22Rv1 (cell line): ENCODE measurements around the gene CELF2.

Experiments
- H3K27ac ChIP-seq: fragments of 450-650 bp; 2 replicates; pipeline ENCODE4 v1.5.1; 2017
- ZFX ChIP-seq: fragments of 450-650 bp; IDR thresholded peaks from 2 replicates; pipeline ENCODE4 v1.6.1; 2017; ENCODE audit warnings: antibody characterized with exemption, borderline replicate concordance
- TF ChIP-seq, protein P1 (sequence below): fragments of 450-650 bp; IDR thresholded peaks from 2 replicates; pipeline ENCODE4 v1.5.1; 2017; ENCODE audit warnings: mild to moderate bottlenecking

Gene CELF2

DNA sequence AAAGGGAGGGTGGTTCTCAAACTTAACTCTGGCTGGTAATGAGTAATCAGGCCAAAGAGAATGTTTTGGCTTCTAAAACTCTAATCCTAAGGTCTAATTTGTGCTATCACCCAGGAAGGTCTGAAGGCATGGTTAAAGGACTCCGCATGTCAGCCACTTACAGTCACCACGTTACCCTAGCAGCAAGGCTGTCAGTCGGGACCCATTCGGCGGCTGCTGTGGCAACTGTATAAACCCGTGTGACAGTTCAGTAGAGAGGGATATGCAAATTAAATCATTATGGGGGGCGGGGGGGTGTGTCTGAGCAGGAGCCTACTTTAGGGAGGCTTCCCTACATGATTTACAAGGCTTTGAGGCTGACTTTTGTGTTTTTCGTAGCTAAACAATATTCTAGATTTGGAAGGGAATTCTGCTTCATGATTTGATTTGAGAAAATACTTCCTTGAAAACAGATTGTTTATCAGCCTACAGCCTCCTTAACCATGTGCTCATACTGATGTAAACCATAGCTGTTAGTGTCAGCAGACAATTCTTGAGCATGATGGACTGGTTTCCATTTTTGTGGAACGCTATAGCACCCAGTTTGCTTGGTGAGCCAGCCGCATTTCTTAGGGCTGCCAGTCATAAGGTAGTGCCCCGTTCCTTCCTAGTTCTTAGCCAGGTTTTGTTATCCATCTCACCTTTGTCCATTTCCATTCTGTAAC is 309.4 kb downstream of the CELF2 start:
- H3K27ac ChIP-seq: no peak overlapping the region
- TF ChIP-seq ZFX: no peak
- TF ChIP-seq, protein P1, sequence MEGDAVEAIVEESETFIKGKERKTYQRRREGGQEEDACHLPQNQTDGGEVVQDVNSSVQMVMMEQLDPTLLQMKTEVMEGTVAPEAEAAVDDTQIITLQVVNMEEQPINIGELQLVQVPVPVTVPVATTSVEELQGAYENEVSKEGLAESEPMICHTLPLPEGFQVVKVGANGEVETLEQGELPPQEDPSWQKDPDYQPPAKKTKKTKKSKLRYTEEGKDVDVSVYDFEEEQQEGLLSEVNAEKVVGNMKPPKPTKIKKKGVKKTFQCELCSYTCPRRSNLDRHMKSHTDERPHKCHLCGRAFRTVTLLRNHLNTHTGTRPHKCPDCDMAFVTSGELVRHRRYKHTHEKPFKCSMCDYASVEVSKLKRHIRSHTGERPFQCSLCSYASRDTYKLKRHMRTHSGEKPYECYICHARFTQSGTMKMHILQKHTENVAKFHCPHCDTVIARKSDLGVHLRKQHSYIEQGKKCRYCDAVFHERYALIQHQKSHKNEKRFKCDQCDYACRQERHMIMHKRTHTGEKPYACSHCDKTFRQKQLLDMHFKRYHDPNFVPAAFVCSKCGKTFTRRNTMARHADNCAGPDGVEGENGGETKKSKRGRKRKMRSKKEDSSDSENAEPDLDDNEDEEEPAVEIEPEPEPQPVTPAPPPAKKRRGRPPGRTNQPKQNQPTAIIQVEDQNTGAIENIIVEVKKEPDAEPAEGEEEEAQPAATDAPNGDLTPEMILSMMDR: no peak

DNA sequence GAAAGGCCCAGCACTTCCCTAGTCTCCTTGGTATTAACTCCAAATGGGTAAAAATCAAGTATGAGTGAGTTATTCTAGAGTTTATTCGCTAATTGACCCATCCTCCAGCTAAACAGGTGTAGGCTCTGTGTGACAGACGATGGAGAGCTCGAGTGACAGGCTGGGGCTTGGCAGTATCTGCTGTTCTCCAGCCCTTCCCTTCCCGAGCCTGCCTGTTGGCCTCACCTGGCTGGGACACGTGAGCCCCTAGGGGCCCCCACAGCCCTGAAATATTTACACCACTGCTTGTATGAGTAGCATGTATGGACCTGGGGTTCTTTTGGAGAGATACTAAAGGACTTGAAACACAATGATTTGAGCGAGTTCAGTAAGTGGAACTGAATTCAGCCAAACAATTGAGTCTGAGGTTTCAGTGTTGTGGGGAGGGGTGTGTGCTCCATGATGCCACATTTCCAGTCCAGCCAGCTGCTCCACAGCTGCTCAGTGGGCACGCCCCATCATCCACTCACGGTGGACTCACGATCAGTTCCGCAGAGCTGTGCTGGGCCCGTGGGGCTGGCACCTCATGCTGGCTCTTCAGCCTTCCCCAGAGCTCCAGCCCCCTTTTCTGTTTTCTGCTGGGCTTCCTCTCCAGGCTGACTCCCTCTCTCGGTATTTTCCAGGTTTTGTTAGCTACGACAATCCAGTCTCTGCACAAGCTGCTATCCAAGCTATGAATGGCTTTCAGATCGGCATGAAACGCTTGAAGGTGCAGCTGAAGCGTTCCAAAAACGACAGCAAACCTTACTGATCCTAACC is 310.8 kb downstream of the CELF2 start:
- H3K27ac ChIP-seq: no peak overlapping the region
- TF ChIP-seq, protein P1: no peak
- no peak for TF ChIP-seq ZFX

DNA sequence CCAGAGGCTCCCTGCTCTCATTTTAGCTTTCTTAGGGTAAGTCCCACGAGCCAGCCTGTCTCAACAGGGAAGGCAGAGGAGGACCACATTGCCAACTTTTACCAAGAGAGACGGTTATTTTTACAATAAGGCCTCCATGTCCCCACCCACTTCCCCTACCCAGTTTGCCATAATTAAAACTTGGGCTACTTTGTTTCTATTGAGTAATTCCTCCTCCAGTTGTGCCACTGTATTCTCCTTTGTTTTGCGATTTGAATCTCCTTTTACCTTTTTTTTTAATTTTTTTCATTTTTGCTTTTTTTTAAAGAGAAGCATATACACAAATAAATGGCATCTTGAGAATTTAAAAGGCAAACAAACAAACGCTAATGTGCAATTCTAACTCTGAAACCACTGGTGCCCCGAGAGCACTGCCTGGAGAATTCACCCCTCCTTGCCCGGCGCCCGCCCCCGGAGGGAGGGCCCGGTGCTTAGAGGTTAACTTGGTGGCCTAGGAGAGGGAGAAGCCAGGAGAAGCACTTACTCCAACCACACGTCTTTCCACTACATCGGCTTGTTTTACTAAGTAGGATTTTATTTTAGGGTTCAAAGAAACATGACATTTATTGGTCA is 311.5 kb downstream of the CELF2 start:
- TF ChIP-seq ZFX: no peak
- no peak overlapping the region for H3K27ac ChIP-seq

DNA sequence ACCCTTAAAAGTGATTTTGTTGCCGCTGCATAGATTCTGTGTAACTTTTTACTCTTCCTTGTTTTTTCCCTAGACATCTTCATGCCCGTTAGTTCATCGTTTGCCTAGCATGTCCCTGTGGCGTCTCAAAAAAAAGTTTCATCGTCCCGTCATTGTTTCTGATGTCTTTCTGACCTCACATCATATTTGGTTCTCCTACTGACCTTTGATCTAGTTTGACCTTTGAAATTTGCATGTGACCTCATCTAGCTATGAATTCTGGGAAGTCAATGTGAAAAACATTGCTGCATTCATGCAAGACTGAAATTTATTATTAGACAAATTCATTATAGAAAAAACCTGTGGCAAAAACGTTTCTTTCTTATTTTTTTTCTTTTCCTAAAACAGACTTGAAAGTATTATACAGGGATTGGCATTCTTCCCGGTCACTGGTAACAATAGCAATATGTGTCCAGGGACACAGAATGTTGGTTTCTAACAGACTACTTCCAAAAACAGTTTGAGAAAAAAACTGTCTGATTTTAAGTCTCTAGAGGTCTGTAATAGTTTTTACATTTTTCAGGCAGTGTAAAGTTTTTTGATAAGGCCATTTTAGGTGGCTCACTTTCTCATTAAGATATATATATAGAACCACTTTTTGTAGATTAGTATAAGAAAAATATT is 312.8 kb downstream of the CELF2 start:
- no peak overlapping the region for H3K27ac ChIP-seq
- TF ChIP-seq, protein P1: no peak
- TF ChIP-seq ZFX: no peak

DNA sequence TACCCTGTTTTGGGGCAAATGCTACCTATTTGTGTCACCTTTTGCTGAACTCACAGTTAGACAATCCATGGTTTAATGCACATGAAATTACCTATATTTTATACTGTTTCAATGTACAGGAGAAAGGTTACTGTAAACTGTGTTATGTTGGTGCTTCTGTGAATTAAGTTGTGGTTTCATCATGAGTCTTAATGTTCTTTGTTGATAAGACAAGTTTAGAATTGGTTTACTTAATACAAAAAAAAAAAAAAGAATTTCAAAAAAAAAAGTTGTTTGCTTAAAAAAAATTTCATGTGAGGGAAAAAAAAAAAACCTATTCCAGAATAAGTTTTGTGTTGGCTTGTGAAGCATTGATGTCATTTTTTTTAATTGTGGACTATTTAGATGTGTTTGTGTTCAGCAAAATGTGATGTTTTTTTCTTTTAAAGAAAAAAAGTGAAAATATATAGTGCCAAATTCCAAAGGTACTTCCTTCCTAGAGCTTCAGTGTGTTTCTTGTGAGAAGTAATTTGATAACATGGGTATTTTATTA is 313.4 kb downstream of the CELF2 start:
- H3K27ac ChIP-seq: no peak overlapping the region
- TF ChIP-seq, protein P1: no peak
- no peak for TF ChIP-seq ZFX

DNA sequence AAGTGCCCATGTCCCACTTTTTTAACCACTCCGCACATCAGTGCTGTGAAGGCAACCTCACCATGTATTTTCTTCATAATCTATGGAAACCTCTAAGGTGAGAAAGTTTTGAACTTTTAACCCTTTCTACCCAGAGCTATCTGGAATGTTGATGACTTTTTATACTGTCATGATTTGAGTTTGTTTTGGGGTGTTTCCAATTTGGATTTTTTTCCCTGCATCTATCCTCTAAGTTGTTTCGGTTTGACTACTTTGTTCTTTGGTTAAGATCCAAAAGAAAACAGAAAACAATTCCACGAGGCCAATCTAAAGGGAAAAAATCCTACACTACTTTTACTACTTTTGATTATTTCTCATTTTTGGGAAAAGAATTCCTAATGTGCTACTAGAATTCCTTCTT is 314.1 kb downstream of the CELF2 start:
- TF ChIP-seq, protein P1: no peak
- no peak for TF ChIP-seq ZFX
- no peak overlapping the region for H3K27ac ChIP-seq

DNA sequence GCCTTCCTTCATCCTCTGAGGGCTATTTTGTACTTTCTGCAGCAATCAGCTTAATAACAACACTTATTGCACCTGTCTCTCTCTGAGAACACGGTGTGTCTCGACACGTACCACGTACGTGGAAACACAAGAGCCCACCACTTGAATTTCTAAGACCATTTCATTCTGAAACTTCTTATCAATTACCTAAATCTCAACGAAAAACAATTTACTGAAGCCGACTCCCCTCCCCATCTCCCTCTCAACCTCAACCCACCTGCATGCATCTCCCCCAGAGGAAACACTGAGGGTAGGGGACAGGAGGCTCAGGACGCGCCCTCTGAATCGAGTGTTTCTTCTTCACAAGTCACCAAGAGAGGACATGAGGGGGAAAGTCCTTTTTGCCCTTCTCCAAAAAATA is 315.2 kb downstream of the CELF2 start:
- no peak overlapping the region for H3K27ac ChIP-seq
- TF ChIP-seq, protein P1: no peak
- no peak for TF ChIP-seq ZFX
